GM23248 (cell line): Measurements from ENCODE around the gene POLR3C.

Experiments used
- EZH2 ChIP-seq: fragments of 200-600 bp; sonication (generic); IDR thresholded peaks from 2 replicates; pipeline ENCODE4 v1.6.1; 2018; ENCODE audit warnings: antibody characterized with exemption, mild to moderate bottlenecking; ENCODE audit not compliant: insufficient read depth, poor library complexity, severe bottlenecking
- EZH2phosphoT487 ChIP-seq: fragments of 200-600 bp; sonication (generic); IDR thresholded peaks from 2 replicates; pipeline ENCODE4 v1.6.1; 2018; ENCODE audit warnings: antibody characterized with exemption, moderate library complexity, mild to moderate bottlenecking, low read depth; ENCODE audit not compliant: insufficient read depth

- TF ChIP-seq EZH2 (no peak), EZH2phosphoT487 (no peak)
These were observed 61.8 kb downstream of the POLR3C start, which contains the start of gene ANKRD35 for GRCh38 chr1:145885738-145886287.
